GM19239 (cell line): ENCODE results near the gene TMEM72.
A peak's percentile ranks its signal among the peaks of the same experiment; 100 is the strongest.

Experiments used
- DNase-seq: peaks from one replicate; pipeline ENCODE4 v3.0.0; 2011; ENCODE audit warnings: low spot score; ENCODE audit not compliant: insufficient read length
- FAIRE-seq: peaks from 2 replicates; lab custom pipeline; 2011; peaks lifted over from hg19 to GRCh38; lab: Jason Lieb, UNC

TMEM72 gene

GRCh38 chr10:44949915-44950314 lies 38.8 kb downstream of the TMEM72 start:
- FAIRE-seq: peak; percentile 72
- DNase-seq: no peak

DNA sequence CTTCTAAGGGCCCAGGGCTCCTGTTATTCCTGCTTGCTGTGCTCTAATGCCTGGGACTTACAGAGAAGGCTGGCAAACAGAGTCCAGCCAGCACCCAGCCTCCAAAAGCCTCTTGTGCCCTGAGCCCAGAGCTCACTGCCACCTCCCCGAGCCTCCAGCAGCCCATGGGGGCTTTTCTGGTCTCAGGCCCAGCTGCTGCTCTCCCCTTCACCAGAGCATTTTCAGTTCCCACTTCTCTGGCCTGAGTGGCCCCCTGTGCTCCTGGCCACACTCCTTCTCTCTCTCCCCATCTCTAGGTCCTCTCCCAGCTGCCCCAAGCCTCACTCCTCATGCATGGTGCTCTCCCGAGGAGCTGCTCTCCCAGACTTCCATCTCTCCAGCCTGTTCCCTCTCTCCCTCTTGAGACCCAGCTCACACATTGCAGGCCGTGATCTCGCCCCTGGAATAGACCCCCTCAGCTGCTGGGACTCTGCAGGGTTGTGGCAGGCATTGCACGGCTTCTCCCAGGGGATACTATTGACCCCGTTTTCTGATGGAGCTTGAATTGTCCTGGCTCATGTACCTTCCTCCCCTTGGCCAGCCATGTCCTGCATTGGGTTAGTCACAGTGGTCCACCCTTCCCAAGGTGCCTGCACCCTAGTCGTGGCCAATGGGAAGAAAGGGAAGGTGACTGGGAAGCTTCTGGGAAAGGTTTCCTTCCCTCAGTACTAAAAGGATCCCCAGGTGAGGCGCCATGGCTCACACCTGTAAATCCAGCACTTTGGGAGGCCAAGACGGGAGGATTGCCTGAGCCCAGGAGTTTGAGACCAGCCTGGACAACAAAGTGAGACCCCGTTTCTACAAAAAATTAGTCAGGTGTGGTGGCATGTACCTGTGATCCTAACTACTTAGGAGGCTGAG lies 39.4 kb downstream of the TMEM72 start:
- DNase-seq (no peak), FAIRE-seq (no peak)

DNA sequence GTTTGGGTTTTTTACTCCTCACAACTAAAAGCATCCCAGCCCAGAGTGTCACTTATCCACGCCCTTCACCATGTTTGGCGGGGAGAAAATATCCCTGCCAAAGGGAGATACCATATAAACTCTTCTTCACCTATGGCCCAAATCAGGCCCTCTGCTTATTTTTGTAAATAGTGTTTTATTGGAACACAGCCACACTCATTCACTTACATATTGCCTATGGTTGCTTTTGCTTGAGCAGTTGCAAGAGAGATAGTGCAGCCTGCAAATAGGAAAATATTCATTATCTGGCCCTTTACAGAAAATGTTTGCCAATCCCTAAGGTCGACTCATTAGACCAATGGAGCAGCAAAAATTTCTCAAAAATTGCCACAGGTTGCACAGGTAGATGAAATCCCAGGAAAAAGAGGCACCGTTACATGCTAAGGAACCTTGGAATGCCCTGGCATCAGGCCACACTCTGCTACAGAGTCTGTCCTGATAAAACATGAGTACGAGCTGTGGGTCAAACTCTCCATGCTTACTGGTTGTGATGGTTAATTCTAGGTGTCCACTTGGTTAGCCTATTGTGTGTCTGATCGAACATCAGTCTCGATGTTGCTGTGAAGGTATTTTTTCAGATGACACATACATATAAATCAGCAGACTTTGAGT lies 40.6 kb downstream of the TMEM72 start:
- no peak for DNase-seq
- no peak for FAIRE-seq

GRCh38 chr10:44952779-44953231 lies 41.7 kb downstream of the TMEM72 start:
- DNase-seq: no peak
- FAIRE-seq: no peak

DNA sequence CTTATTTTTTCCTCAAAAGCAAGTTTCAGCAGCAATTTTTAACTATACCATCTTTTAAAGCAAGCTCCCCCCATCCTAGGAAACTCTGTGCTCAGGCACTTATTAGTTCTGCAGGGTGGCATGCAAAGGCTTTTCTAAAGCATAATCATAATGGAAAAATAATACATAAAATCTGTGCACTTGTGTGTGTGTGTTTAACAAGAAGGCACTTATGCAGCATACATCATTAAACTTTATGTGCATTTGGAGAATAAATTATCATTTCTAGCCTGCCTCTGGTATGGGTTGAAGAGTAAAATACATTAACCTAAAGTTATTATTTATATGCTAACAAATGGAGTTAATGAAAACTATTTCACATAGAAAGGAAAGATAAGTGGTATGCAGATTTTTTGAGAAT lies 42.9 kb downstream of the TMEM72 start:
- no peak for DNase-seq
- FAIRE-seq: no peak

DNA sequence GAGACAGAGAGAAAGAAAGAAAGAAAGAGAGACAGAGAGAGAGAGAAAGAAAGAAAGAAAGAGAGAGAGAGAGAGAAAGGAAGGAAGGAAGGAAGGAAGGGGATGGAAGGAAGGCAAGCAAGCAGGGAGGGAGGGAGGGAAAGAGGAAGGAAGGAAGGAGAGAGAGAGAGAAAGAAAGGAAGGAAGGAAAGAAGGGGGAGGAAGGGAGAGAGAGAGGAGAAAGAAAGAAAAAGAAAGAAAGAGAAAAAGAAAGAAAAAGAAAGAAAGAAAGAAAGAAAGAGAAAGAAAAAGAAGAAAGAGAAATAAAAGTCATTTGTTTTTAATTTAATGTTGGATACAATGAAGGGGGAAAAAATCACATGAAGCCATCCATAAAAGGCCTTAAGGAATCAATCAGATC lies 43.8 kb downstream of the TMEM72 start:
- FAIRE-seq: no peak
- DNase-seq: no peak

DNA sequence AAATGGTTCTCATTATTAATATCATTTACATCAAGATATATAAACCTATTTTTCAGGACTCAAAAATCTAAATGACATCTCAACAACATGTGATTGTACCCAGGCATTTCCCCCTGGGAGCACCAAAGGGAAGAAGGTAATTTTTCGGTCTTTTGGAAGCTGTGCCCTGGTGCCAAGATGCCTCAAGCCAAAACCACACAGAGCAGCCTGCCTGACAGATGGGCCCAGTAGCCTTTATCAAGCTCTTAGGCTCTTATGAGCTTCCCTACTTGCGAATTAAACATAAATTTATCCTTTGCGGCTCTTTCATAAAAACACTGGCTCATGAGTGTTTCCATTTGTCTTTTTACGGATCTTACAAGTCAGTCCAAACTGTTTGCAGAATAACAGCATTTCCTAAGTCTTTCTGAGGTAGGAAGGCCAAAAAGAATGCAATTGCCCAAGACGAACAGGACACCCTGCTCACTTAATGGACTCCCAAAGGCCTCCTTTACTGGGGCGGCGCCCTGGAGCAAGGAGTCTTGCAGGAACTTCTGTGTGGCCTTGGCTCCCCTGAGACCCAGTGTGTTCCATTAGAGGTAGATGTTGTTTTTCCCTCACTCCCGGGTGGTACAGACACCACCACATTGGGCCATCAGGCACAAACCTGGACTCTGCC lies 44.4 kb downstream of the TMEM72 start:
- FAIRE-seq (peak; percentile 35), DNase-seq (no peak)

DNA sequence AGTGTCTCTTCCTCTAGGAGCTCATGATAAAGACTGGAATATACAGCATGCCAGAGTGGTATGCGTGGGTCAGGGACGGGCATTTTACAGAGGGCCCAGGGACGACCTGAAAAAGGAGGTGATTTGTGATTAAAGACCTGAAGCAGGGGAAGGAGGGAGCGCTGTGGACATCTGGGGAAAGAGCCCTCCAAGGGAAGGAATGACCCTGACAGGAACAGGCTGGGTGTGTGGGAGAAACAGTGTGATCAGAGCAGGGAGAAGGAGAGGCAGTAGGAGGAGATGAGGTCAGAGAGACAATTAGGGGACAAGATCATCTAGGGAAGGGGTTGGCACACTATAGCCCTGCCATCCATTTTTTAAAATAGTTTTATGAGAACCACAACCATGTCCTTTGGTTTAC lies 45.1 kb downstream of the TMEM72 start:
- no peak for DNase-seq
- FAIRE-seq: no peak

- DNase-seq (no peak), FAIRE-seq (no peak)
These were observed 45.9 kb downstream of the TMEM72 start for GRCh38 chr10:44956717-44957706.

- FAIRE-seq: no peak
- DNase-seq: no peak
These were observed 47.2 kb downstream of the TMEM72 start for GRCh38 chr10:44958196-44958897.

DNA sequence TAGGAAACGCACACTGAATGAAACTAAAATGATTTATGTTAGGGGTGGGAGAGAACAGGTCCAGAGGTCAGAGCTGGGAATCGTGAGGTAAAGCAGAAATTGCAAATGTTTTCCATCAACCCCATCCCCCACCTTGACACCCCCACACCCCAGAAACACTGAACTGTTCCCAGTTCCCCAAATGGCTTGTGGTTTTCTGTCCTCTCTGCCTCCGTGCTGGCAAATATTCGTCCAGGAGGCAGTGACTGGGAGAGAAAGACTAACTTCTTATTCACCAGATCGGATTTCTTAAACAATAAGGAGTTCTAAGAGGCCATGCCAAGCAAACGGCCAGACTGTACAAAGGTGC lies 47.7 kb downstream of the TMEM72 start:
- DNase-seq (no peak), FAIRE-seq (no peak)

GRCh38 chr10:44959247-44960087 lies 48.3 kb downstream of the TMEM72 start, which contains the start of gene RASSF4:
Gene RASSF4 (plus strand): TSS chr10:44959802. CDS start chr10:44970203, 10,401 bp downstream.
- peak; percentile 85 for FAIRE-seq
- DNase-seq: peak; percentile 90

DNA sequence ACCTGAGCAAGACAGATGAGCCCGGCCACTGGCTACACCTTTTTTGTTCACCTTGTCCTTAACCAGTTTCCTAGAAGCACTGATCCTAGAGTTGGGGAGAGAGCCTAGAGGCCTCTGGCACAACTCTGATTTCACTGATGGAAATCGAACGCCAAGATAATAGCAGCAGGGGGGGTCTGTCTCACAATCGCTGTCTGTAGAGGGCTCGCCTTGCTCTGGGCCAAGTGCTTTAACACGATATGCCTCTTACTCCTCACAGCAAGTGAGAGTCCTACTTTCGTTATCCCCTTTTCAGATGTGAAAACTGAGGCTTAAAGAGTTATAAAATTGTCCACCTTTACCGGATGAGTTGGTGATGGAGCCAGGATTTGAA lies 48.9 kb downstream of the TMEM72 start:
- FAIRE-seq (no peak), DNase-seq (no peak)

- FAIRE-seq (peak; percentile 21), DNase-seq (no peak)
These were observed 49.5 kb downstream of the TMEM72 start for GRCh38 chr10:44960482-44961229.

DNA sequence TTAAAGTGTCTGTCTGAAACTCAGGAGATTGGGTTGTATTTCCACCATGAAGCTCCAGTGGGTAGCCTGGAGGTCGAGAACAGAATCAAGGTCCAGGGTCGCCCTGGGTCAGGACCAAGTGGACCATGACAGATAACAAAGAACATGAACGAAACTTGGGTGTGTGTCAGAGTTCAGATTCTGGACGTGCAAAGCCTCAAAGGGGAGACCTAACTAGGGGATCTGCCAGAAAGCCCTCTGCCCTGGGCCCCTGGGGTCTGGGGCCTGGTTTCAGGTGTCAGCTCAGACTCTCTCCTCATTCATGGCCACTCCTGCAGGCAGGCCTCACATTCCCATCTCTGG lies 50.1 kb downstream of the TMEM72 start:
- DNase-seq: no peak
- peak; percentile 63 for FAIRE-seq

- FAIRE-seq (no peak), DNase-seq (no peak)
These were observed 51.0 kb downstream of the TMEM72 start for GRCh38 chr10:44961931-44962750.
